Testis (tissue), 2 donors: ENCODE measurements around the gene ADAMTS13.

ENCODE experiments used
- POLR2A ChIP-seq: fragments of 450-650 bp; IDR thresholded peaks from one replicate; pipeline ENCODE4 v1.6.1; 2017; ENCODE audit warnings: antibody characterized with exemption, mild to moderate bottlenecking, moderate library complexity
- TF ChIP-seq, protein P1 (sequence below), 3 experiments: fragments of 450-650 bp in 2 of 3; fragments of 200-600 bp in 1 of 3; sonication (generic) in 1 of 3; IDR thresholded peaks; one replicate each; pipeline ENCODE4 v1.5.1; 2016 to 2019; ENCODE audit warnings: antibody characterized with exemption in 3 of 3, mild to moderate bottlenecking in 2 of 3, moderate library complexity in 1 of 3

DNA sequence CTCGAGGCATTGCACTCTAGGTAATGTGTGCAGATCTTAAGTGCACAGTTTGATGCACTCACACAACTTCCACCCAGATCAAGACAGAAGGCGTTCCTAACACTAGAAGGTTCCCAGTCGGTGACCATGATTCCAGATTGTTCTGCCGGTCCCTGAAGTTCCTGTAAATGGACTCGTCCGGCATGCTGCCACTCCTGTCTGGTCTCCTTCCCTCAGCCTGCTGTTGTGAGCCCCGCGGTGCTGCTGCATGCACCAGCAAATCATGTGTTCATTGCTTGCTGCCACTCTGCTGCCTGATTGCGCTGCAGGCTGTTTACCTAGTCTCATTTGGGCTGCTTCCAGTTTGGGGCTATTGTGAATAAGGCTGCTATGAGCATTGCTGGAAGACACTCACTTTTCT lies 34.5 kb upstream of the ADAMTS13 start:
- TF ChIP-seq, protein P1, sequence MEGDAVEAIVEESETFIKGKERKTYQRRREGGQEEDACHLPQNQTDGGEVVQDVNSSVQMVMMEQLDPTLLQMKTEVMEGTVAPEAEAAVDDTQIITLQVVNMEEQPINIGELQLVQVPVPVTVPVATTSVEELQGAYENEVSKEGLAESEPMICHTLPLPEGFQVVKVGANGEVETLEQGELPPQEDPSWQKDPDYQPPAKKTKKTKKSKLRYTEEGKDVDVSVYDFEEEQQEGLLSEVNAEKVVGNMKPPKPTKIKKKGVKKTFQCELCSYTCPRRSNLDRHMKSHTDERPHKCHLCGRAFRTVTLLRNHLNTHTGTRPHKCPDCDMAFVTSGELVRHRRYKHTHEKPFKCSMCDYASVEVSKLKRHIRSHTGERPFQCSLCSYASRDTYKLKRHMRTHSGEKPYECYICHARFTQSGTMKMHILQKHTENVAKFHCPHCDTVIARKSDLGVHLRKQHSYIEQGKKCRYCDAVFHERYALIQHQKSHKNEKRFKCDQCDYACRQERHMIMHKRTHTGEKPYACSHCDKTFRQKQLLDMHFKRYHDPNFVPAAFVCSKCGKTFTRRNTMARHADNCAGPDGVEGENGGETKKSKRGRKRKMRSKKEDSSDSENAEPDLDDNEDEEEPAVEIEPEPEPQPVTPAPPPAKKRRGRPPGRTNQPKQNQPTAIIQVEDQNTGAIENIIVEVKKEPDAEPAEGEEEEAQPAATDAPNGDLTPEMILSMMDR (IDR thresholded peaks at IDR 0.05) = no peak
- TF ChIP-seq POLR2A = no peak
